ENCODE data around the gene SLC8A2.
"Not testable (repeated sequence)": the region's sequence is repeated elsewhere in the genome, so short reads cannot be mapped to it uniquely, and the experiment has no call there.

SLC8A2 gene

GRCh38 chr19:47423203-47423882 lies 48.4 kb downstream of the SLC8A2 start:
- no peak for DNase-seq

GRCh38 chr19:47422417-47423163 lies 49.1 kb downstream of the SLC8A2 start:
- DNase-seq, result no peak

- DNase-seq, result no peak
Measured at GRCh38 chr19:47421844-47422395, 49.8 kb downstream of the SLC8A2 start.

GRCh38 chr19:47421244-47421786 lies 50.4 kb downstream of the SLC8A2 start:
- DNase-seq, result no peak

GRCh38 chr19:47419789-47420188 lies 51.9 kb downstream of the SLC8A2 start:
- no peak for DNase-seq

- no peak for DNase-seq
Measured at GRCh38 chr19:47419030-47419783, 52.5 kb downstream of the SLC8A2 start, which contains the start of gene MEIS3. Gene MEIS3, minus strand, starts transcription at chr19:47419527. Its CDS starts 446 bp downstream, at chr19:47419081.

GRCh38 chr19:47418692-47419029 lies 53.0 kb downstream of the SLC8A2 start:
- no peak for DNase-seq

GRCh38 chr19:47417746-47418691 lies 53.7 kb downstream of the SLC8A2 start:
- DNase-seq, result no peak

- no peak for DNase-seq
Measured at GRCh38 chr19:47417107-47417745, 54.5 kb downstream of the SLC8A2 start.

- no peak for DNase-seq
Measured at GRCh38 chr19:47416643-47416985, 55.1 kb downstream of the SLC8A2 start.

- DNase-seq, result no peak
Measured at GRCh38 chr19:47415953-47416642, 55.6 kb downstream of the SLC8A2 start.

GRCh38 chr19:47414469-47414868 lies 57.2 kb downstream of the SLC8A2 start:
- DNase-seq, result no peak

GRCh38 chr19:47413941-47414340 lies 57.8 kb downstream of the SLC8A2 start:
- no peak for DNase-seq

GRCh38 chr19:47411696-47412095 lies 60.0 kb downstream of the SLC8A2 start:
- not testable (repeated sequence) for DNase-seq

- DNase-seq, result no peak
Measured at GRCh38 chr19:47411101-47411500, 60.6 kb downstream of the SLC8A2 start.

GRCh38 chr19:47408156-47408938 lies 63.3 kb downstream of the SLC8A2 start:
- DNase-seq, result no peak

GRCh38 chr19:47407417-47407774 lies 64.3 kb downstream of the SLC8A2 start:
- no peak for DNase-seq

- DNase-seq, result no peak
Measured at GRCh38 chr19:47406711-47407416, 64.8 kb downstream of the SLC8A2 start.

- DNase-seq, result no peak
Measured at GRCh38 chr19:47405854-47406417, 65.8 kb downstream of the SLC8A2 start.
